OCI-LY3 (cell line): ENCODE results near the gene MDFI.
A peak's percentile ranks its signal among the peaks of the same experiment; 100 is the strongest.

Experiments used
- H2AFZ ChIP-seq: fragments of 200-600, 300-600 bp; shearing (Covaris generic); 2 replicates; pipeline ENCODE4 v1.6.0; 2014; ENCODE audit warnings: antibody characterized with exemption, low read depth, low read length
- H3K27ac ChIP-seq: fragments of 200-600, 300-600 bp; sonication (generic); 2 replicates; pipeline ENCODE4 v1.5.1; 2014; ENCODE audit warnings: mild to moderate bottlenecking, low read length, moderate library complexity, mixed read lengths
- H3K27me3 ChIP-seq: fragments of 200-600, 300-600 bp; sonication (generic); 2 replicates; pipeline ENCODE4 v1.6.1; 2014; ENCODE audit warnings: low read depth, low read length, mixed read lengths
- H3K36me3 ChIP-seq: fragments of 200-600, 300-600 bp; sonication (generic); replicated peaks from 2 replicates; pipeline ENCODE3; 2014; ENCODE audit warnings: low read depth, low read length, mixed read lengths
- H3K4me1 ChIP-seq: fragments of 300-600, 200-600 bp; sonication (generic); 2 replicates; pipeline ENCODE4 v1.6.1; 2014; ENCODE audit warnings: low read length, mixed read lengths
- H3K4me2 ChIP-seq: fragments of 200-600, 300-600 bp; sonication (generic); 2 replicates; pipeline ENCODE4 v1.6.1; 2014; ENCODE audit warnings: low read length, mixed read lengths
- H3K4me3 ChIP-seq: fragments of 300-600, 200-600 bp; sonication (generic); 2 replicates; pipeline ENCODE4 v1.5.1; 2014; ENCODE audit warnings: antibody characterized with exemption, mild to moderate bottlenecking, low read length, moderate library complexity
- H3K79me2 ChIP-seq: fragments of 300-600, 200-600 bp; shearing (Covaris generic); 2 replicates; pipeline ENCODE4 v1.6.1; 2014; ENCODE audit warnings: mild to moderate bottlenecking, low read length, mixed read lengths
- H3K9ac ChIP-seq: fragments of 300-600, 200-600 bp; shearing (Covaris generic); 2 replicates; pipeline ENCODE4 v1.6.0; 2014; ENCODE audit warnings: mild to moderate bottlenecking, low read length, moderate library complexity
- H3K9me3 ChIP-seq: fragments of 200-600, 300-600 bp; shearing (Covaris generic); 2 replicates; pipeline ENCODE4 v1.6.1; 2014; ENCODE audit warnings: low read length, mixed read lengths; ENCODE audit not compliant: insufficient read depth
- H4K20me1 ChIP-seq: fragments of 200-600, 300-600 bp; sonication (generic); 2 replicates; pipeline ENCODE4 v1.6.1; 2016; ENCODE audit warnings: low read length, mixed read lengths; ENCODE audit not compliant: insufficient read depth
- EZH2phosphoT487 ChIP-seq: fragments of 200-600 bp; shearing (Covaris generic); IDR thresholded peaks from 2 replicates; pipeline ENCODE4 v1.6.1; 2018; ENCODE audit warnings: antibody characterized with exemption, mixed run types, low read depth
- TF ChIP-seq, protein P1 (sequence below): fragments of 200-600, 300-600 bp; sonication (generic); IDR thresholded peaks from 2 replicates; pipeline ENCODE4 v1.5.1; 2014; ENCODE audit warnings: antibody characterized with exemption, low read length, low read depth

Gene MDFI

DNA sequence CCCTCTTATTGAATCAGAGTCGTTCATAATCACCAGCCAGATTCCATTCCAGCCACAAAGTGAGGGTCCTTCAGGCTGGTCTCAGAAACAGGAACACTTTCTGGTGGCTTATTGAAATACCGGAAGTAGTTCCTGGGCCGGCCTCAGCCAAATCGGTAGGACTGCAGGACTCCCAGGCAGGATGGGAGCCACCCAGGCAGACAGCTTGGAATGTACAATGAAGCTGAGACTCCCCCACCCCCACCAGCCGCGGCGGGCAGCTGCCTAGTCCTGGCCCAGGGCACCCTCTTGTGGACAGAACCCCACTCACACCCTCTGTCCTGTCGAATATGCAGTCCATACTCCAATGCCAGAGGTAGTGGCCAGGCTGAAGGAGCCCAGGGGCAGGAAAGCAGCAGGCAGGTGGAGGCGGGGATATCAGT, 43.8 kb downstream of the MDFI start:
- Histone ChIP-seq H3K9ac (peak overlapping the region; percentile 76; the same call in 1 of the 2 replicates), H4K20me1 (no peaks in the 10 kb centered on the region), H3K27me3 (peaks cover 2% of the 10 kb centered on the region; the same call in 1 of the 2 replicates), H3K79me2 (no peaks in the 10 kb centered on the region), H3K27ac (no peak overlapping the region), H2AFZ (no peak overlapping the region), H3K9me3 (no peaks in the 10 kb centered on the region), H3K4me1 (peaks cover 21% of the 10 kb centered on the region), H3K36me3 (peaks cover 24% of the 10 kb centered on the region), H3K4me3 (no peak overlapping the region), H3K4me2 (peak overlapping the region; percentile 81)
- TF ChIP-seq, protein P1, sequence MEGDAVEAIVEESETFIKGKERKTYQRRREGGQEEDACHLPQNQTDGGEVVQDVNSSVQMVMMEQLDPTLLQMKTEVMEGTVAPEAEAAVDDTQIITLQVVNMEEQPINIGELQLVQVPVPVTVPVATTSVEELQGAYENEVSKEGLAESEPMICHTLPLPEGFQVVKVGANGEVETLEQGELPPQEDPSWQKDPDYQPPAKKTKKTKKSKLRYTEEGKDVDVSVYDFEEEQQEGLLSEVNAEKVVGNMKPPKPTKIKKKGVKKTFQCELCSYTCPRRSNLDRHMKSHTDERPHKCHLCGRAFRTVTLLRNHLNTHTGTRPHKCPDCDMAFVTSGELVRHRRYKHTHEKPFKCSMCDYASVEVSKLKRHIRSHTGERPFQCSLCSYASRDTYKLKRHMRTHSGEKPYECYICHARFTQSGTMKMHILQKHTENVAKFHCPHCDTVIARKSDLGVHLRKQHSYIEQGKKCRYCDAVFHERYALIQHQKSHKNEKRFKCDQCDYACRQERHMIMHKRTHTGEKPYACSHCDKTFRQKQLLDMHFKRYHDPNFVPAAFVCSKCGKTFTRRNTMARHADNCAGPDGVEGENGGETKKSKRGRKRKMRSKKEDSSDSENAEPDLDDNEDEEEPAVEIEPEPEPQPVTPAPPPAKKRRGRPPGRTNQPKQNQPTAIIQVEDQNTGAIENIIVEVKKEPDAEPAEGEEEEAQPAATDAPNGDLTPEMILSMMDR = peak; percentile 87
- TF ChIP-seq EZH2phosphoT487 = no peak

DNA sequence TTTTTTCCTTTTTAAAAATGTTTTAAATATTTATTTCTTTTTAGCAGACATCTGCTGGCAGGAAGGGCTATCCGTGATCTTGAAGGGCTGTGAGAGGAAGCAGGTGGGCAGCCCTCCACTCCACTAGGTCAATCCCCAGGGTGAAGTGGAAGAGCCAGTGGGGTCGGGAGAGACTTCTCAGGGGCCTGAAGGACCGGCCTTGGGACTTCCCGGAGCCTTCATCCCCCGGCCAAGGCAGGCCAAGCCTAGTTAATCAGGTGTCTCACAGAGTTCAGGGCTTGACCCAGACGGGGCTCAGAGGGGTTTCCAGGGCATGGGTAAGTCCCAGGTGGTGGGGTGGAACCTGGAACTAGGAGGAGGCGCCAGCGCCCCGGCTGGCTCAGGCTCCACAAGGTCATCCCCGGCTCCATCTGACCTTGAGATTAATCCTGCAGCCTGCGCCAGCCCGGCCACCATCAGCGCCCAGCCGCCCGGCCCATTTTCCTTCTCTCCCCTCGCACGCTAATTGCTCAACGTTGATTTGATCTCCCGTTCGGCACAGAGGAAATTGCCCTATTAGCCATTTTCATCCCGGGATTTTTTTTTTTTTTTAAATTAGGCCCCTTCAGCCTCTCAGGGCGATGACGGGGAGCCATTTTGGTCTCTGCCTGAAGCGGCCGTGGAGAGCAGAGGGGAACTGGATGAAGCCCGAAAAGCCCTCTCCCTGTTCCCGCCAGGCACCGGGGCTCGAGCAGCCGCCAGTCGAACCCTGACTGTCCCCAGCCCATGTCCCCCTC, 44.4 kb downstream of the MDFI start:
- H3K4me3 ChIP-seq = peak overlapping the region; percentile 73

DNA sequence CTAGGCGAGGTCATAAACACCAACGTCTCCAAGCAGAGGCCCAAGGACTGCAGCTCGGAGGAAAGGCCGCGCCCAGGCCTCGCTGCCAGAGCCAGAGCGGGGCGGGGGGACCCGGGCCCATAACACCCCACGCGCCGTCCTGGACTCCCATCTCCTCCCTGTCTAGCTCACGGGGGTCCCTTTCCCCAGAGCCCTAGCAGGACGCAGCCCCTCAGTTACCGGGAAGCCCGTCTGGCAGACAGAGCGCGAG, 44.9 kb downstream of the MDFI start:
- H2AFZ ChIP-seq = peak overlapping the region; percentile 44; the same call in 1 of the 2 replicates
- H3K9ac ChIP-seq = peak overlapping the region; percentile 76
- no peaks in the 10 kb centered on the region for H3K79me2 ChIP-seq
- H3K9me3 ChIP-seq = no peaks in the 10 kb centered on the region
- peak overlapping the region; percentile 63 for H3K27ac ChIP-seq
- no peak for TF ChIP-seq EZH2phosphoT487
- TF ChIP-seq, protein P1 = no peak
- H3K36me3 ChIP-seq = peaks cover 34% of the 10 kb centered on the region
- no peaks in the 10 kb centered on the region for H3K27me3 ChIP-seq
- peak overlapping the region; percentile 73 for H3K4me3 ChIP-seq
- H3K4me2 ChIP-seq = peak overlapping the region; percentile 81
- no peaks in the 10 kb centered on the region; the same call in 1 of the 2 replicates for H4K20me1 ChIP-seq
- H3K4me1 ChIP-seq = peaks cover 21% of the 10 kb centered on the region

More for the DNA sequence above, 44.4 kb downstream of the MDFI start:
- Histone ChIP-seq H3K36me3 (peaks cover 28% of the 10 kb centered on the region), H4K20me1 (no peaks in the 10 kb centered on the region; the same call in 1 of the 2 replicates), H3K27ac (peak overlapping the region; percentile 63), H3K27me3 (no peaks in the 10 kb centered on the region), H2AFZ (peak overlapping the region; percentile 44; the same call in 1 of the 2 replicates), H3K4me2 (peak overlapping the region; percentile 81), H3K79me2 (no peaks in the 10 kb centered on the region), H3K4me1 (peaks cover 21% of the 10 kb centered on the region), H3K9me3 (no peaks in the 10 kb centered on the region), H3K9ac (peak overlapping the region; percentile 76)
- no peak for TF ChIP-seq EZH2phosphoT487
- TF ChIP-seq, protein P1 = no peak

DNA sequence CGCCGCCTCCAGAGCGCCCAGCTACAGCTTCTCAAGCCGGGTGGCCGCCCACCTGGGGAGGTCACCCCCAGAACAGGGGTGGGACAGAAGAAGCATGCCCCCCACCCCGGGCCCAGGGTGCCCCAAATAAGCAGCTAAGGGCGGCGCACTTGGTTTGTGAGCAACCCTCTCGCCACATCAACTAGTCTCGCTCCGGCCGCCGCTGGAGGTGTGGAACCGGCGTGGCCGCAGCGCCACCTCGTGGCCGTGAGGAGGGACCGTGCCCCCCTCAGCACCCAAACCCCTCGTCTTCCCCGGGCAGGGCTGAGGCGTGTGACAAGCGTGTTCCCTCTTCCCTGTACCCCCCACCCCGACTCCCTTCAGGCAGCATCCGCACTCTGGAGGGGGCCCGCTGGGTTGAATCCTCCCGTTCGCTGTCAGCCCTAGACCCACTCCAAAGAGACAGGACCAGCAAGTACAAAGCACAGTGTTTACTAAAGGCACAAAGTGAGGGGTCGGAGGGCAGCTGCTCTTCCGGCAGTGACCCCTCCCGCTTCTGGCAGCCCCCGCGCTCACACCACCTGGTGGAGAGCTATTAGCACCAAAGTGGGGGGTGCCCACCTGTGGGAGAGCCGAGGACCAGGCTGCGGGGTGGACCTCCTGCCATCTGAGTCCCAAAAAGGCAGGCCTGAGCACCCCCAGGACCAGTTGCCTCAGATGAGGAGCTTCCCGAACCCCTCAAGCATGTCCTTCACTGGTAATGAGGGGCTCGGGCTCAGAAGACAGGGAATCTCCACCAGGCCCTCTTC, 45.4 kb downstream of the MDFI start:
- Histone ChIP-seq H3K4me2 (peak overlapping the region; percentile 81), H3K79me2 (no peaks in the 10 kb centered on the region), H3K9ac (peak overlapping the region; percentile 76), H3K4me1 (peaks cover 21% of the 10 kb centered on the region), H3K9me3 (no peaks in the 10 kb centered on the region), H2AFZ (no peak overlapping the region), H3K27me3 (no peaks in the 10 kb centered on the region), H3K27ac (peak overlapping the region; percentile 63), H3K36me3 (peaks cover 38% of the 10 kb centered on the region), H3K4me3 (peak overlapping the region; percentile 73), H4K20me1 (no peaks in the 10 kb centered on the region; the same call in 1 of the 2 replicates)
- TF ChIP-seq, protein P1 = peak; percentile 95
- no peak for TF ChIP-seq EZH2phosphoT487
